Skeletal muscle tissue (tissue), 4 donors: ENCODE data around the gene FXR2. TPM values are rescaled to one million over a fixed set of nuclear protein-coding genes. Genes with fewer than 3 reads are reported as not detected.

ENCODE experiments used
- H3K27ac ChIP-seq: one replicate; pipeline ENCODE4 v1.7.0; 2013; ENCODE audit warnings: mild to moderate bottlenecking, low read depth, low read length, inconsistent platforms
- H3K27me3 ChIP-seq, 3 donors: one replicate each; pipeline ENCODE4 v1.7.0; 2013; ENCODE audit warnings: low read length in 3 of 3; ENCODE audit not compliant: control insufficient read depth in 3 of 3, insufficient read depth in 3 of 3
- H3K36me3 ChIP-seq, 3 donors: one replicate each; pipeline ENCODE4 v1.7.0; 2013; ENCODE audit warnings: low read length in 3 of 3; ENCODE audit not compliant: control insufficient read depth in 3 of 3, insufficient read depth in 3 of 3
- H3K4me1 ChIP-seq, 3 donors: one replicate each; pipeline ENCODE4 v1.7.0; 2013; ENCODE audit warnings: low read length in 3 of 3, mild to moderate bottlenecking in 3 of 3; ENCODE audit not compliant: control insufficient read depth in 3 of 3, insufficient read depth in 3 of 3
- H3K4me3 ChIP-seq, 3 donors: one replicate each; pipeline ENCODE4 v1.7.0; 2013; ENCODE audit warnings: low read length in 3 of 3
- H3K9ac ChIP-seq, 3 donors: one replicate each; pipeline ENCODE4 v1.7.0; 2013; ENCODE audit warnings: low read length in 3 of 3, mild to moderate bottlenecking in 3 of 3, moderate library complexity in 2 of 3, low read depth in 1 of 3
- H3K9me3 ChIP-seq, 3 donors: one replicate each; pipeline ENCODE4 v1.7.0; 2013; ENCODE audit warnings: low read length in 3 of 3; ENCODE audit not compliant: control insufficient read depth in 3 of 3
- total RNA-seq: library from RNA; depleted of rRNA; stranded (reverse); fragments of >200 nt; gene quantifications from one replicate; pipeline ENCODE4 v1.2.3, GENCODE V29; 2014
- donor health status: Osteomylitis.

The FXR2 gene
- total RNA-seq, 1 donor from 2014 or later: 42.3 TPM

GRCh38 chr17:7589891-7590691 lies 24.6 kb downstream of the FXR2 start, which contains the start of gene SOX15:
SOX15 (minus strand) TSS chr17:7590094; CDS start chr17:7589676, 418 bp downstream.
- Histone ChIP-seq H3K27ac (peak within 1 kb of the TSS; percentile 47), H3K4me1 (peaks cover 11 to 30% (median 22%) of the 10 kb centered on the region in 3 donors), H3K36me3 (peaks cover 44 to 57% (median 53%) of the 10 kb centered on the region in 3 donors), H3K27me3 (no peaks in the 10 kb centered on the region), H3K9me3 (no peaks in the 10 kb centered on the region), H3K9ac (peak within 1 kb of the TSS; percentile 58 to 79 (median 77)), H3K4me3 (peak within 1 kb of the TSS; percentile 46 to 67 (median 54))

GRCh38 chr17:7589204-7589868 lies 25.4 kb downstream of the FXR2 start:
- H3K27ac ChIP-seq: peak overlapping the region; percentile 47
- H3K4me1 ChIP-seq: peaks cover 17 to 38% (median 24%) of the 10 kb centered on the region in 3 donors
- no peaks in the 10 kb centered on the region for H3K9me3 ChIP-seq
- no peaks in the 10 kb centered on the region for H3K27me3 ChIP-seq
- peaks cover 37 to 50% (median 46%) of the 10 kb centered on the region in 3 donors for H3K36me3 ChIP-seq
- peak overlapping the region; percentile 58 to 79 (median 77) for H3K9ac ChIP-seq
- H3K4me3 ChIP-seq: peak overlapping the region; percentile 46 to 67 (median 54)

GRCh38 chr17:7588553-7589203 lies 26.0 kb downstream of the FXR2 start:
- H3K36me3 ChIP-seq: peaks cover 30 to 43% (median 39%) of the 10 kb centered on the region in 3 donors
- no peaks in the 10 kb centered on the region for H3K27me3 ChIP-seq
- H3K27ac ChIP-seq: peak overlapping the region; percentile 47
- H3K4me1 ChIP-seq: peaks cover 19 to 40% (median 26%) of the 10 kb centered on the region in 3 donors
- H3K9ac ChIP-seq: peak overlapping the region in 2 of 3 donors; percentile 77 to 79
- no peaks in the 10 kb centered on the region for H3K9me3 ChIP-seq
- H3K4me3 ChIP-seq: peak overlapping the region; percentile 46 to 67 (median 54)

GRCh38 chr17:7587420-7588151 lies 27.1 kb downstream of the FXR2 start:
- no peaks in the 10 kb centered on the region for H3K9me3 ChIP-seq
- peaks cover 19 to 32% (median 30%) of the 10 kb centered on the region in 3 donors for H3K36me3 ChIP-seq
- H3K9ac ChIP-seq: no peak overlapping the region
- peaks cover 26 to 49% (median 35%) of the 10 kb centered on the region in 3 donors for H3K4me1 ChIP-seq
- no peak overlapping the region for H3K4me3 ChIP-seq
- H3K27me3 ChIP-seq: no peaks in the 10 kb centered on the region
- no peak overlapping the region for H3K27ac ChIP-seq

- no peaks in the 10 kb centered on the region for H3K9me3 ChIP-seq
- peak overlapping the region in 1 of 3 donors; percentile 10 for H3K9ac ChIP-seq
- H3K27me3 ChIP-seq: no peaks in the 10 kb centered on the region
- peaks cover 33 to 56% (median 42%) of the 10 kb centered on the region in 3 donors for H3K4me1 ChIP-seq
- no peak overlapping the region for H3K4me3 ChIP-seq
- no peak overlapping the region for H3K27ac ChIP-seq
- peaks cover 12 to 25% (median 22%) of the 10 kb centered on the region in 3 donors for H3K36me3 ChIP-seq
Observed at GRCh38 chr17:7586673-7587419, 27.9 kb downstream of the FXR2 start.

- Histone ChIP-seq H3K4me3 (peak within 1 kb of the TSS; percentile 82 to 98 (median 87)), H3K9me3 (no peaks in the 10 kb centered on the region), H3K27me3 (no peaks in the 10 kb centered on the region), H3K36me3 (peaks cover 14 to 23% (median 21%) of the 10 kb centered on the region in 3 donors), H3K4me1 (peaks cover 46 to 65% (median 47%) of the 10 kb centered on the region in 3 donors), H3K9ac (peak within 1 kb of the TSS; percentile 87 to 97 (median 90)), H3K27ac (peak within 1 kb of the TSS; percentile 89)
Observed at GRCh38 chr17:7583253-7584109, 31.2 kb downstream of the FXR2 start, which contains the start of gene MPDU1. MPDU1 (plus strand) TSS chr17:7583852; CDS start chr17:7583863, 11 bp downstream.

- H3K27ac ChIP-seq: peak overlapping the region; percentile 89
- H3K9me3 ChIP-seq: no peaks in the 10 kb centered on the region
- peak overlapping the region; percentile 68 to 90 (median 87) for H3K9ac ChIP-seq
- peaks cover 23 to 27% (median 26%) of the 10 kb centered on the region in 3 donors for H3K36me3 ChIP-seq
- no peaks in the 10 kb centered on the region for H3K27me3 ChIP-seq
- H3K4me3 ChIP-seq: peak overlapping the region; percentile 82 to 98 (median 87)
- peaks cover 47 to 70% (median 49%) of the 10 kb centered on the region in 3 donors for H3K4me1 ChIP-seq
Observed at GRCh38 chr17:7582396-7583252, 32.1 kb downstream of the FXR2 start.
